Measurements from ENCODE around the gene WDFY4. TPM values are rescaled to one million over a fixed set of nuclear protein-coding genes. Genes with fewer than 3 reads are reported as not detected.

WDFY4 gene
- total RNA-seq, 1 experiment from 2014 or later: 0.22 TPM

- Histone ChIP-seq H3K9me2 (ENCODE audit: insufficient read depth) (no peaks in the 10 kb centered on the region), H3K9ac (ENCODE audit: low read length) (no peak overlapping the region), H3K36me3 (ENCODE audit: control insufficient read depth in 1 of 2, insufficient read depth in 2 of 2, low read length in 2 of 2) (no peaks in the 10 kb centered on the region), H3K4me1 (ENCODE audit: control insufficient read depth in 1 of 2, insufficient read depth in 2 of 2, low read length in 2 of 2) (no peaks in the 10 kb centered on the region), H3K4me2 (ENCODE audit: low read length) (no peak overlapping the region), H3K79me2 (ENCODE audit: insufficient read depth, low read length) (no peaks in the 10 kb centered on the region), H2AFZ (ENCODE audit: low read depth, low read length, poor library complexity, severe bottlenecking) (no peak overlapping the region), H4K20me1 (ENCODE audit: insufficient read depth) (no peaks in the 10 kb centered on the region), H3K9me3 (ENCODE audit: control insufficient read depth in 1 of 2, insufficient read depth in 1 of 2, low read depth in 1 of 2, low read length in 2 of 2) (no peaks in the 10 kb centered on the region), H3K27ac (ENCODE audit: low read depth, low read length) (no peak overlapping the region), H3K4me3 (replicated peaks in 1 of 2; ENCODE audit: low read depth in 1 of 2, low read length in 2 of 2) (no peak overlapping the region), H3K27me3 (ENCODE audit: insufficient read depth, low read length) (peaks cover 20% of the 10 kb centered on the region)
- DNase-seq (ENCODE audit: low read depth, low spot score) (no peak), ATAC-seq (no peak)
- BruUV-seq (replicated peaks): no TSS peak
- ChIA-PET CTCF (no interaction called here), POLR2A (no interaction called here), RAD21 (ENCODE audit: low non-redundant PET in 1 of 2, low total read pairs in 2 of 2, uncharacterized antibody in 2 of 2, unreplicated experiment in 2 of 2) (no interaction called here)
- intact Hi-C loops (cut with micrococcal nuclease): no loop called here
- TF ChIP-seq POLR2A (IDR thresholded peaks at IDR 0.05; ENCODE audit: borderline replicate concordance, extremely low read depth, insufficient read depth, insufficient read length): no peak
- no peak for TF ChIP-seq ELF1 (IDR thresholded peaks at IDR 0.05; ENCODE audit: borderline replicate concordance, low read depth)
- no peak for TF ChIP-seq TCF7L2 (IDR thresholded peaks at IDR 0.05; ENCODE audit: borderline replicate concordance, extremely low read depth, insufficient read depth, insufficient read length)
- no peak for TF ChIP-seq JUND (IDR thresholded peaks at IDR 0.05)
- no peak for TF ChIP-seq EZH2phosphoT487 (IDR thresholded peaks at IDR 0.05; ENCODE audit: borderline replicate concordance)
Observed at GRCh38 chr10:48714088-48714487, 29.4 kb downstream of the WDFY4 start.

GRCh38 chr10:48716416-48716815 is 31.7 kb downstream of the WDFY4 start:
- Histone ChIP-seq H3K9ac (ENCODE audit: low read length) (no peak overlapping the region), H3K4me2 (ENCODE audit: low read length) (no peak overlapping the region), H3K27ac (ENCODE audit: low read depth, low read length) (no peak overlapping the region), H3K4me1 (ENCODE audit: control insufficient read depth in 1 of 2, insufficient read depth in 2 of 2, low read length in 2 of 2) (no peaks in the 10 kb centered on the region), H3K4me3 (replicated peaks in 1 of 2; ENCODE audit: low read depth in 1 of 2, low read length in 2 of 2) (no peak overlapping the region), H3K36me3 (ENCODE audit: control insufficient read depth in 1 of 2, insufficient read depth in 2 of 2, low read length in 2 of 2) (no peaks in the 10 kb centered on the region), H3K79me2 (ENCODE audit: insufficient read depth, low read length) (no peaks in the 10 kb centered on the region), H3K9me3 (ENCODE audit: control insufficient read depth in 1 of 2, insufficient read depth in 1 of 2, low read depth in 1 of 2, low read length in 2 of 2) (no peaks in the 10 kb centered on the region), H4K20me1 (ENCODE audit: insufficient read depth) (no peaks in the 10 kb centered on the region), H2AFZ (ENCODE audit: low read depth, low read length, poor library complexity, severe bottlenecking) (no peak overlapping the region), H3K9me2 (ENCODE audit: insufficient read depth) (no peaks in the 10 kb centered on the region), H3K27me3 (ENCODE audit: insufficient read depth, low read length) (peaks cover 16% of the 10 kb centered on the region)
- POLR2A ChIA-PET: no interaction called here
- RAD21 ChIA-PET (ENCODE audit: low non-redundant PET in 1 of 2, low total read pairs in 2 of 2, uncharacterized antibody in 2 of 2, unreplicated experiment in 2 of 2): no interaction called here
- no TSS peak for BruUV-seq (replicated peaks)
- DNase-seq (ENCODE audit: low read depth, low spot score) (no peak), ATAC-seq (no peak)
- CTCF ChIA-PET: interaction anchor here (1.4 kb wide), 1 partner anchor 60 kb away, joined by 3 read pairs; no protein-coding TSS in a partner anchor
- intact Hi-C loops (cut with micrococcal nuclease): no loop called here
- TF ChIP-seq ZNF274 (IDR thresholded peaks at IDR 0.05; ENCODE audit: low read depth, low read length) (no peak), SRF (IDR thresholded peaks at IDR 0.05; ENCODE audit: low read depth) (no peak), TCF7L2 (IDR thresholded peaks at IDR 0.05; ENCODE audit: borderline replicate concordance, extremely low read depth, insufficient read depth, insufficient read length) (no peak), SP1 (IDR thresholded peaks at IDR 0.05; ENCODE audit: low read depth) (no peak), POLR2A (IDR thresholded peaks at IDR 0.05; ENCODE audit: borderline replicate concordance, extremely low read depth, insufficient read depth, insufficient read length) (no peak), ZFX (IDR thresholded peaks at IDR 0.05) (no peak), EGR1 (IDR thresholded peaks at IDR 0.05; ENCODE audit: low read depth) (no peak)
